NB4 (cell line): ENCODE results near the gene BIRC5.

Source experiments
- DNase-seq: peaks from one replicate; pipeline ENCODE4 v3.0.0; 2010; ENCODE audit warnings: low read depth
- H3K4me3 ChIP-seq: one replicate; pipeline ENCODE4 v1.5.1; 2011; ENCODE audit warnings: mild to moderate bottlenecking, low read depth, low read length, moderate library complexity
- MYC ChIP-seq: IDR thresholded peaks from 2 replicates; pipeline ENCODE4 v1.6.1; 2011; ENCODE audit warnings: low read depth, low read length
- POLR2A ChIP-seq: IDR thresholded peaks from 2 replicates; pipeline ENCODE4 v1.6.1; 2011; ENCODE audit warnings: mild to moderate bottlenecking; ENCODE audit not compliant: insufficient read length; ENCODE audit errors: extremely low read depth
- TF ChIP-seq, protein P1 (sequence below): IDR thresholded peaks from one replicate; pipeline ENCODE4 v1.5.1; 2012; ENCODE audit warnings: low read depth, low read length
- TF ChIP-seq, protein P2 (sequence below): IDR thresholded peaks from 2 replicates; pipeline ENCODE4 v1.6.1; 2011; ENCODE audit warnings: low read depth, low read length

BIRC5 gene

DNA sequence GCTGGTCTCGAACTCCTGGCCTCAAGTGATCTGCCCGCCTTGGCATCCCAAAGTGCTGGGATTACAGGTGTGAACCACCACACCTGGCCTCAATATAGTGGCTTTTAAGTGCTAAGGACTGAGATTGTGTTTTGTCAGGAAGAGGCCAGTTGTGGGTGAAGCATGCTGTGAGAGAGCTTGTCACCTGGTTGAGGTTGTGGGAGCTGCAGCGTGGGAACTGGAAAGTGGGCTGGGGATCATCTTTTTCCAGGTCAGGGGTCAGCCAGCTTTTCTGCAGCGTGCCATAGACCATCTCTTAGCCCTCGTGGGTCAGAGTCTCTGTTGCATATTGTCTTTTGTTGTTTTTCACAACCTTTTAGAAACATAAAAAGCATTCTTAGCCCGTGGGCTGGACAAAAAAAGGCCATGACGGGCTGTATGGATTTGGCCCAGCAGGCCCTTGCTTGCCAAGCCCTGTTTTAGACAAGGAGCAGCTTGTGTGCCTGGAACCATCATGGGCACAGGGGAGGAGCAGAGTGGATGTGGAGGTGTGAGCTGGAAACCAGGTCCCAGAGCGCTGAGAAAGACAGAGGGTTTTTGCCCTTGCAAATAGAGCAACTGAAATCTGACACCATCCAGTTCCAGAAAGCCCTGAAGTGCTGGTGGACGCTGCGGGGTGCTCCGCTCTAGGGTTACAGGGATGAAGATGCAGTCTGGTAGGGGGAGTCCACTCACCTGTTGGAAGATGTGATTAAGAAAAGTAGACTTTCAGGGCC lies 5.5 kb downstream of the BIRC5 start:
- DNase-seq = no peak
- H3K4me3 ChIP-seq = no peak overlapping the region
- TF ChIP-seq MYC (no peak), POLR2A (no peak)
- TF ChIP-seq, protein P1, sequence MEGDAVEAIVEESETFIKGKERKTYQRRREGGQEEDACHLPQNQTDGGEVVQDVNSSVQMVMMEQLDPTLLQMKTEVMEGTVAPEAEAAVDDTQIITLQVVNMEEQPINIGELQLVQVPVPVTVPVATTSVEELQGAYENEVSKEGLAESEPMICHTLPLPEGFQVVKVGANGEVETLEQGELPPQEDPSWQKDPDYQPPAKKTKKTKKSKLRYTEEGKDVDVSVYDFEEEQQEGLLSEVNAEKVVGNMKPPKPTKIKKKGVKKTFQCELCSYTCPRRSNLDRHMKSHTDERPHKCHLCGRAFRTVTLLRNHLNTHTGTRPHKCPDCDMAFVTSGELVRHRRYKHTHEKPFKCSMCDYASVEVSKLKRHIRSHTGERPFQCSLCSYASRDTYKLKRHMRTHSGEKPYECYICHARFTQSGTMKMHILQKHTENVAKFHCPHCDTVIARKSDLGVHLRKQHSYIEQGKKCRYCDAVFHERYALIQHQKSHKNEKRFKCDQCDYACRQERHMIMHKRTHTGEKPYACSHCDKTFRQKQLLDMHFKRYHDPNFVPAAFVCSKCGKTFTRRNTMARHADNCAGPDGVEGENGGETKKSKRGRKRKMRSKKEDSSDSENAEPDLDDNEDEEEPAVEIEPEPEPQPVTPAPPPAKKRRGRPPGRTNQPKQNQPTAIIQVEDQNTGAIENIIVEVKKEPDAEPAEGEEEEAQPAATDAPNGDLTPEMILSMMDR = no peak
- TF ChIP-seq, protein P2, sequence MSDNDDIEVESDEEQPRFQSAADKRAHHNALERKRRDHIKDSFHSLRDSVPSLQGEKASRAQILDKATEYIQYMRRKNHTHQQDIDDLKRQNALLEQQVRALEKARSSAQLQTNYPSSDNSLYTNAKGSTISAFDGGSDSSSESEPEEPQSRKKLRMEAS = no peak

DNA sequence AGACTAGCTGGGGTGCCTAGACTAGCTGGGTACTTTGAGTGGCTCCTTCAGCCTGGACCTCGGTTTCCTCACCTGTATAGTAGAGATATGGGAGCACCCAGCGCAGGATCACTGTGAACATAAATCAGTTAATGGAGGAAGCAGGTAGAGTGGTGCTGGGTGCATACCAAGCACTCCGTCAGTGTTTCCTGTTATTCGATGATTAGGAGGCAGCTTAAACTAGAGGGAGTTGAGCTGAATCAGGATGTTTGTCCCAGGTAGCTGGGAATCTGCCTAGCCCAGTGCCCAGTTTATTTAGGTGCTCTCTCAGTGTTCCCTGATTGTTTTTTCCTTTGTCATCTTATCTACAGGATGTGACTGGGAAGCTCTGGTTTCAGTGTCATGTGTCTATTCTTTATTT lies 9.0 kb downstream of the BIRC5 start:
- no peak overlapping the region for H3K4me3 ChIP-seq
- no peak for TF ChIP-seq POLR2A
- TF ChIP-seq, protein P2 = no peak
- TF ChIP-seq MYC = no peak
- TF ChIP-seq, protein P1 = no peak
- no peak for DNase-seq

DNA sequence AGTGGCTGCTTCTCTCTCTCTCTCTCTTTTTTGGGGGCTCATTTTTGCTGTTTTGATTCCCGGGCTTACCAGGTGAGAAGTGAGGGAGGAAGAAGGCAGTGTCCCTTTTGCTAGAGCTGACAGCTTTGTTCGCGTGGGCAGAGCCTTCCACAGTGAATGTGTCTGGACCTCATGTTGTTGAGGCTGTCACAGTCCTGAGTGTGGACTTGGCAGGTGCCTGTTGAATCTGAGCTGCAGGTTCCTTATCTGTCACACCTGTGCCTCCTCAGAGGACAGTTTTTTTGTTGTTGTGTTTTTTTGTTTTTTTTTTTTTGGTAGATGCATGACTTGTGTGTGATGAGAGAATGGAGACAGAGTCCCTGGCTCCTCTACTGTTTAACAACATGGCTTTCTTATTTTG lies 9.7 kb downstream of the BIRC5 start:
- no peak for DNase-seq
- no peak overlapping the region for H3K4me3 ChIP-seq
- TF ChIP-seq POLR2A (no peak), MYC (no peak)
- TF ChIP-seq, protein P2 = no peak
- TF ChIP-seq, protein P1 = no peak

DNA sequence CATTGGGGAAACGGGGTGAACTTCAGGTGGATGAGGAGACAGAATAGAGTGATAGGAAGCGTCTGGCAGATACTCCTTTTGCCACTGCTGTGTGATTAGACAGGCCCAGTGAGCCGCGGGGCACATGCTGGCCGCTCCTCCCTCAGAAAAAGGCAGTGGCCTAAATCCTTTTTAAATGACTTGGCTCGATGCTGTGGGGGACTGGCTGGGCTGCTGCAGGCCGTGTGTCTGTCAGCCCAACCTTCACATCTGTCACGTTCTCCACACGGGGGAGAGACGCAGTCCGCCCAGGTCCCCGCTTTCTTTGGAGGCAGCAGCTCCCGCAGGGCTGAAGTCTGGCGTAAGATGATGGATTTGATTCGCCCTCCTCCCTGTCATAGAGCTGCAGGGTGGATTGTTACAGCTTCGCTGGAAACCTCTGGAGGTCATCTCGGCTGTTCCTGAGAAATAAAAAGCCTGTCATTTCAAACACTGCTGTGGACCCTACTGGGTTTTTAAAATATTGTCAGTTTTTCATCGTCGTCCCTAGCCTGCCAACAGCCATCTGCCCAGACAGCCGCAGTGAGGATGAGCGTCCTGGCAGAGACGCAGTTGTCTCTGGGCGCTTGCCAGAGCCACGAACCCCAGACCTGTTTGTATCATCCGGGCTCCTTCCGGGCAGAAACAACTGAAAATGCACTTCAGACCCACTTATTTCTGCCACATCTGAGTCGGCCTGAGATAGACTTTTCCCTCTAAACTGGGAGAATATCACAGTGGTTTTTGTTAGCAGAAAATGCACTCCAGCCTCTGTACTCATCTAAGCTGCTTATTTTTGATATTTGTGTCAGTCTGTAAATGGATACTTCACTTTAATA lies 10.4 kb downstream of the BIRC5 start:
- TF ChIP-seq, protein P2 = no peak
- TF ChIP-seq, protein P1 = no peak
- TF ChIP-seq MYC (no peak), POLR2A (no peak)
- H3K4me3 ChIP-seq = no peak overlapping the region
- no peak for DNase-seq

DNA sequence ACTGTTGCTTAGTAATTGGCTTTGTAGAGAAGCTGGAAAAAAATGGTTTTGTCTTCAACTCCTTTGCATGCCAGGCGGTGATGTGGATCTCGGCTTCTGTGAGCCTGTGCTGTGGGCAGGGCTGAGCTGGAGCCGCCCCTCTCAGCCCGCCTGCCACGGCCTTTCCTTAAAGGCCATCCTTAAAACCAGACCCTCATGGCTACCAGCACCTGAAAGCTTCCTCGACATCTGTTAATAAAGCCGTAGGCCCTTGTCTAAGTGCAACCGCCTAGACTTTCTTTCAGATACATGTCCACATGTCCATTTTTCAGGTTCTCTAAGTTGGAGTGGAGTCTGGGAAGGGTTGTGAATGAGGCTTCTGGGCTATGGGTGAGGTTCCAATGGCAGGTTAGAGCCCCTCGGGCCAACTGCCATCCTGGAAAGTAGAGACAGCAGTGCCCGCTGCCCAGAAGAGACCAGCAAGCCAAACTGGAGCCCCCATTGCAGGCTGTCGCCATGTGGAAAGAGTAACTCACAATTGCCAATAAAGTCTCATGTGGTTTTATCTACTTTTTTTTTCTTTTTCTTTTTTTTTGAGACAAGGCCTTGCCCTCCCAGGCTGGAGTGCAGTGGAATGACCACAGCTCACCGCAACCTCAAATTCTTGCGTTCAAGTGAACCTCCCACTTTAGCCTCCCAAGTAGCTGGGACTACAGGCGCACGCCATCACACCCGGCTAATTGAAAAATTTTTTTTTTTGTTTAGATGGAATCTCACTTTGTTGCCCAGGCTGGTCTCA lies 11.2 kb downstream of the BIRC5 start:
- no peak overlapping the region for H3K4me3 ChIP-seq
- TF ChIP-seq, protein P2 = no peak
- TF ChIP-seq MYC = no peak
- no peak for TF ChIP-seq POLR2A
- TF ChIP-seq, protein P1 = no peak
- DNase-seq = no peak
